Measurements from ENCODE around the gene ADAM12.

DNA sequence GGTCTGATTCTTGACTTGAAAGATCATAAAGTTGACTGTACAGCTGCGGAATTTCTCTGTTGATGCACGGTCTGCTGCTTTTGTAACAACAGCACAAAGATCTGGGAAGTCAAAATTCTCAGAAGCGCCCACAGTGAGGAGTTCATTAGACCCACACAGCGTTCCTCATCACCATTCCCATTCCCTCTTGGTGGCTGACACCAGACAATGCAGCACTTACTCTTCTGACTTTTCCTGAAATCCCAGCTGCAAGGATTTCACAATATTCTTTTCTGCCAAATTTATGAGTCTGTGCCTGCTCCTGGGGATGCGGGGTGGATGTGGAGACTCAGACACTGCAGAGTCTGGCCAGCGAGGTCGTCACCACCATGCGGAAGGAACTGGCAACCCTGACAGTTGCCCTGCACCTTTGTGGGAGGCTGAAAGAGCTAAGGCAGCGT lies 258.0 kb downstream of the ADAM12 start:
- no peak for TF ChIP-seq ZNF384 (IDR thresholded peaks at IDR 0.05)
- TF ChIP-seq SP1 (IDR thresholded peaks at IDR 0.05): no peak
- no peak for TF ChIP-seq CTBP1 (IDR thresholded peaks at IDR 0.05; ENCODE audit: borderline replicate concordance)
- no peak for TF ChIP-seq FOXA1 (IDR thresholded peaks at IDR 0.05)
- no peak for TF ChIP-seq BHLHE40 (IDR thresholded peaks at IDR 0.05; ENCODE audit: borderline replicate concordance)
- TF ChIP-seq SUZ12 (IDR thresholded peaks at IDR 0.05): no peak
- no peak for TF ChIP-seq ARNT (IDR thresholded peaks at IDR 0.05)
- no peak for TF ChIP-seq HDGF (IDR thresholded peaks at IDR 0.05; ENCODE audit: borderline replicate concordance)
- TF ChIP-seq L3MBTL2 (conservative IDR thresholded peaks at IDR 0.05): no peak
- TF ChIP-seq FOXM1 (IDR thresholded peaks at IDR 0.05; ENCODE audit: borderline replicate concordance): no peak
- TF ChIP-seq ELF4 (IDR thresholded peaks at IDR 0.05): no peak
